Progenitor cell of endocrine pancreas (in vitro differentiated cells): ENCODE data around the gene DNAH17. TPM values are rescaled to one million over a fixed set of nuclear protein-coding genes. Genes with fewer than 3 reads are reported as not detected.
A peak's percentile ranks its signal among the peaks of the same experiment; 100 is the strongest.

Source experiments
- DNase-seq: peaks from one replicate; pipeline ENCODE4 v3.0.0; 2021; ENCODE audit warnings: low spot score; ENCODE audit not compliant: unreplicated experiment
- H3K27ac Mint-ChIP-seq: 2 replicates; pipeline ENCODE4 v1.8.0; 2021; ENCODE audit warnings: mild to moderate bottlenecking, moderate library complexity, mixed read lengths
- H3K27me3 Mint-ChIP-seq: 2 replicates; pipeline ENCODE4 v1.8.0; 2021; ENCODE audit warnings: mixed read lengths
- H3K36me3 Mint-ChIP-seq: 2 replicates; pipeline ENCODE4 v1.8.0; 2022; ENCODE audit warnings: mixed read lengths; ENCODE audit not compliant: insufficient read depth
- H3K4me1 Mint-ChIP-seq: 2 replicates; pipeline ENCODE4 v1.8.0; 2021; ENCODE audit warnings: low read depth, mixed read lengths
- H3K4me3 Mint-ChIP-seq: 2 replicates; pipeline ENCODE4 v1.8.0; 2021; ENCODE audit warnings: low read depth, mild to moderate bottlenecking, moderate library complexity, mixed read lengths
- H3K9me3 Mint-ChIP-seq: 2 replicates; pipeline ENCODE4 v1.8.0; 2021; ENCODE audit warnings: low read depth, mixed read lengths
- total RNA-seq: library from RNA; stranded (reverse); gene quantifications from 2 replicates; pipeline ENCODE4 v1.2.1, GENCODE V29; 2021
- TF ChIP-seq, protein P1 (sequence below): fragments of 200-600 bp; sonication (generic); IDR thresholded peaks from one replicate; pipeline ENCODE4 v1.5.0; 2021; ENCODE audit warnings: antibody characterized with exemption, mild to moderate bottlenecking; ENCODE audit not compliant: unreplicated experiment

Gene DNAH17
- total RNA-seq, 1 donor from 2014 or later, result not detected

DNA sequence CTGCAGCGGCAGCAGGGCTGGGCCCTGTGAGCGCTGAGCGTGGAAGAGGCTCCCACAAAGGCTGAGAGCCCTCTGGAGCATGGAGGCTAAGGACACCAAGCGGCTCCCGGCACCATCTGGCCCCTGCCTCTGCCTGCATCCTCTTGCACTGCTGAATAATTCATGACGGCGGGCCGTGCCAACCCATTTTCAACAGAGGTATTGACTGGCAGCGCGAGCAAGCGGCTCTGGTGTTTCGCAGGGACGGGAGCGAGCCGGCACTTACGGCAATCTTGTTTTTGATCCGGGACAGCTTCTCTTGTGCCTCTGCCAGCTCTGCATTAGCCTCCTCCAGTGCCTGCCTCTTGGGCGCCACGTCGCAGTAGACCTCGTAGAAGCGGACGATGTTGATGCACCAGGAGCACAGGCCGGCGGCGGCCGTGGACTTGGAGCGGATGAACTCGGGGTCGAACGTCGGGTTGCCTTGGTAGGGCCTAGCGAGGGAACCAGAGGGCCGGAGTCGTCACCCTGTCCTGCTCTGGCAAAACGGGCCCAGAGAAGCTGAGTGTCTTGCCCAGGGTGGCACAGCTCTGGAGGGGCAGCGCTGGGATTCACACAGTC lies 118.4 kb downstream of the DNAH17 start:
- Mint-ChIP-seq H3K4me3 (no peak overlapping the region), H3K36me3 (no peaks in the 10 kb centered on the region), H3K27me3 (no peaks in the 10 kb centered on the region), H3K4me1 (no peaks in the 10 kb centered on the region), H3K9me3 (no peaks in the 10 kb centered on the region), H3K27ac (no peak overlapping the region)
- no peak for DNase-seq
- TF ChIP-seq, protein P1, sequence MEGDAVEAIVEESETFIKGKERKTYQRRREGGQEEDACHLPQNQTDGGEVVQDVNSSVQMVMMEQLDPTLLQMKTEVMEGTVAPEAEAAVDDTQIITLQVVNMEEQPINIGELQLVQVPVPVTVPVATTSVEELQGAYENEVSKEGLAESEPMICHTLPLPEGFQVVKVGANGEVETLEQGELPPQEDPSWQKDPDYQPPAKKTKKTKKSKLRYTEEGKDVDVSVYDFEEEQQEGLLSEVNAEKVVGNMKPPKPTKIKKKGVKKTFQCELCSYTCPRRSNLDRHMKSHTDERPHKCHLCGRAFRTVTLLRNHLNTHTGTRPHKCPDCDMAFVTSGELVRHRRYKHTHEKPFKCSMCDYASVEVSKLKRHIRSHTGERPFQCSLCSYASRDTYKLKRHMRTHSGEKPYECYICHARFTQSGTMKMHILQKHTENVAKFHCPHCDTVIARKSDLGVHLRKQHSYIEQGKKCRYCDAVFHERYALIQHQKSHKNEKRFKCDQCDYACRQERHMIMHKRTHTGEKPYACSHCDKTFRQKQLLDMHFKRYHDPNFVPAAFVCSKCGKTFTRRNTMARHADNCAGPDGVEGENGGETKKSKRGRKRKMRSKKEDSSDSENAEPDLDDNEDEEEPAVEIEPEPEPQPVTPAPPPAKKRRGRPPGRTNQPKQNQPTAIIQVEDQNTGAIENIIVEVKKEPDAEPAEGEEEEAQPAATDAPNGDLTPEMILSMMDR, result no peak

DNA sequence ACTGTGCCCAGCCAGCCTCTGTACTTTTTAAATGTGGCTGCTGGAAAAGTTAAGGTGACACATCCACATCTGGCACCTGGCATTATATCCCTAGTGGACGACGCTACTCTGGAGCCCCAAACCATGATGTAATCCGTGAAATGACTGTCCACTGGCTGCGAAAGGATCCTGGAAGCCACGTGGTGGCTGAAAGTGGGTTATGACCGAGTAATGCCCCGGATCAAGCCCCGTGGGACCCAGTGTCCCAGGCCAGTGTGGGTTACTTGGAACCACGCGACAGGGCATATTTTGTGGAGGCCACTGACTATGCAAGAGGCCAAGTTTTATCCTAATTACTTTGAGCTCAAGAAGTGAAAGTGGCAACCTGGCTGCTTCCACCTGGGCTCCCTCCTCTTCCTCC lies 119.1 kb downstream of the DNAH17 start:
- DNase-seq, result no peak
- Mint-ChIP-seq H3K27ac (no peak overlapping the region), H3K4me3 (no peak overlapping the region), H3K4me1 (no peaks in the 10 kb centered on the region), H3K36me3 (no peaks in the 10 kb centered on the region), H3K9me3 (no peaks in the 10 kb centered on the region), H3K27me3 (no peaks in the 10 kb centered on the region)
- TF ChIP-seq, protein P1, result no peak

DNA sequence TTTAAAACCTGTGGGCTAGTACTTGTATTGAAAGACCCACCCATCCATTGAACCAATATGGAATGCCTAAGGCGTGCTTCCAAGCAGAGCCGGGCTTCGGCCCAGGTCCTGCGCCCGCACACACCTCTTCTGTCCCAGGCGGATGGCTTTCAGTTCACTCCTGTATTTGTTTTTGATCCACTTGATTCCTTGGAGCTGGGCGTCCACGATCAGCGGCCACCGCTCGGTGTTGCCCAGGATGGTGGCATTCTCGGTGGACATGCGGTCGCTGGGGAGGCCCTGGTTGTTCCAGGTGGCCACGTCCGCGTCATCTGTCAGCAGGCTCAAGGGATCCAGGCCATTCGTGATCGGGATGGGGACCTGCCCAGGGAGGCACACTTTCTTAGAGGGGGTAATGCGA lies 122.8 kb downstream of the DNAH17 start:
- TF ChIP-seq, protein P1, result no peak
- Mint-ChIP-seq H3K27me3 (peaks cover 3% of the 10 kb centered on the region), H3K27ac (peak overlapping the region; percentile 67), H3K4me3 (no peak overlapping the region), H3K4me1 (no peaks in the 10 kb centered on the region), H3K9me3 (no peaks in the 10 kb centered on the region), H3K36me3 (no peaks in the 10 kb centered on the region)
- DNase-seq, result no peak

DNA sequence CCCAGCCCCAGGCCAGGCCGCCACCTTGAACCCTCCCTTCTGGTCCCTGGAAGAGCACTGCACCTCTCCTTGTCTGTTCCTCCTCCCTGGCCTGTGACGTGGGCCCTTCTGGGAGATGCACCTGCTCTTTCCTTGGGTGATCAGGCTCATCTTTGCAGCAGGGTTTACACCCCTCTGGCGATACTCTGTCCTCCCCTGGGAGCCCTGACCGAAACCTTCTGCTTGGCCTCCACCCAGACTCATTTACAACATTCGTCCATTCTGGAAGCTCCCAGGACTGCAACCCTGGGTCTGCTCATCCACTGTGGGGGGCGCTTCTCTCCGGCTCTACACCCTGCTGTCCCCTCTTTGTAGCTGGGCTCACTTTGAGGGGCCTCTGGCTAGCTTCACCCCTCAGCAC lies 125.4 kb downstream of the DNAH17 start:
- Mint-ChIP-seq H3K27me3 (peaks cover 3% of the 10 kb centered on the region), H3K4me1 (no peaks in the 10 kb centered on the region), H3K27ac (no peak overlapping the region), H3K4me3 (no peak overlapping the region), H3K36me3 (no peaks in the 10 kb centered on the region), H3K9me3 (peaks cover 3% of the 10 kb centered on the region)
- TF ChIP-seq, protein P1, result no peak
- DNase-seq, result no peak

DNA sequence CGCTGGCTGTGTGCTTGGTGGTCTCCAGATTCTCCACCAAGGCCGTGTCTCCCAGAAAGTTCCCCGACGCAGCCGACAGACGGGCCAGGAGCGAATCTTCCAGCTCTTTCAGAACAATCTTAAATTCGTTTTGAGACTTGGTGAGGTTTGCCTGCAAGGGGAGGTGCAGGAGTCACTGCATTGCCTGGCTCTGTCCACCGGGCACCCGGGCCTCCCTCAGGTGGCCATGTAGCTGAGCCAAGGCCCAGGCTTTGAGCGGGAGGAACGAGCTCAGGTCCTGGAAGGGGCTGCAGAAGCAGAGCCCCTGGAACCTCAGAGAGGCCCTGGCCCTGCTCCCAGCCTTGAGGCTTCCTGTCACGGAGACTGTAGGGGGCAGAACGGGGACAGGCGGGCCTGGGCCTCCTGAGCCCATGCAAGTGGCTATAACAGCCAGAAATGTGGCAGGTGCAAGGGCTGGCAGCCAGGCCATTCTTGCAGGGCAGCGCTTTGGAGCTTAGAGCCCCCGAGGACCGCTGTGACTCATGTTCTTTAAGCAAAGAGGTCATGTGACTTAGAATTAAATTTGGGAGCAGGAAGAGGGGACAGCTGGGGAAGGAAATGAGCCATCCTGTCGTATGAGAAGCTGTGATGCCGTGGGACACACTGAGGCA lies 126.4 kb downstream of the DNAH17 start:
- no peaks in the 10 kb centered on the region for H3K36me3 Mint-ChIP-seq
- no peak overlapping the region for H3K27ac Mint-ChIP-seq
- H3K4me1 Mint-ChIP-seq, result no peaks in the 10 kb centered on the region
- peaks cover 3% of the 10 kb centered on the region for H3K9me3 Mint-ChIP-seq
- H3K27me3 Mint-ChIP-seq, result peaks cover 3% of the 10 kb centered on the region
- no peak overlapping the region for H3K4me3 Mint-ChIP-seq
- TF ChIP-seq, protein P1, result no peak
- no peak for DNase-seq
